ENCODE results near the gene LRMDA.
"Not testable (repeated sequence)": the region's sequence is repeated elsewhere in the genome, so short reads cannot be mapped to it uniquely, and the experiment has no call there.

LRMDA gene

DNA sequence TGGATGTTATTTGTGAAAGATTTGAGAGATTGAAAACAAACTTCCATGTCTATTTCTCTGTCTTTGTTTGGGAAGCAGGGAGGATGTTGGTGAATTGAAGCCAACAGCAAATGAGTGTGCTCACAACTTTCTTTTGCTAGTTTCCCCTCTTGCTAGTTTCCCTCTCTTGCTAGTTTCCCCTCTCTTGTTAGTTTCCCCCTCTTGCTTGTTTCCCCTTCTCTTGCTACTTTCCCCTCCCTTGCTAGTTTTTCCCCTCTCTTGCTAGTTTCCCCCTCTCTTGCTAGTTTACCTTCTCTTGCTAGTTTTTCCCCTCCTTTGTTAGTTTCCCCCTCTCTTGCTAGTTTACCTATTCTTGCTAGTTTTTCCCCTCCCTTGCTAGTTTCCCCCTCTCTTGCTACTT, 613.3 kb downstream of the LRMDA start:
- in situ Hi-C loops (cut with MboI; ENCODE audit: low sequenced_read_pairs), result loop anchor here (25.0 kb wide), 1 partner anchor 657 kb away; no protein-coding TSS in a partner anchor

DNA sequence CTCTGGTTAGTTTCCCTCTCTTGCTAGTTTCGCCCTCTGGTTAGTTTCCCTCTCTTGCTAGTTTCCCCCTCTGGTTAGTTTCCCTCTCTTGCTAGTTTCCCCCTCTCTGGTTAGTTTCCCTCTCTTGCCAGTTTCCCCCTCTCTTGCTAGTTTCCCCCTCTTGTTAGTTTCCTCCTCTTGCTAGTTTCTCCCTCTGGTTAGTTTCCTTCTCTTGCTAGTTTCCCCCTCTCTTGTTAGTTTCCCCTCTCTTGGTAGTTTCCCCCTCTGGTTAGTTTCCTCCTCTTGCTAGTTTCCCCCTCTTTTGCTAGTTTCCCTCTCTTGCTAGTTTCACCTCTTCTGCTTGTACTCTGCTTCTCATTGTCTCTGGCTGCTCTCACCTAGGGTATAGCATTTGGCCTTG, 613.8 kb downstream of the LRMDA start:
- in situ Hi-C loops (cut with MboI; ENCODE audit: low sequenced_read_pairs), result loop anchor here (25.0 kb wide), 1 partner anchor 658 kb away; no protein-coding TSS in a partner anchor

DNA sequence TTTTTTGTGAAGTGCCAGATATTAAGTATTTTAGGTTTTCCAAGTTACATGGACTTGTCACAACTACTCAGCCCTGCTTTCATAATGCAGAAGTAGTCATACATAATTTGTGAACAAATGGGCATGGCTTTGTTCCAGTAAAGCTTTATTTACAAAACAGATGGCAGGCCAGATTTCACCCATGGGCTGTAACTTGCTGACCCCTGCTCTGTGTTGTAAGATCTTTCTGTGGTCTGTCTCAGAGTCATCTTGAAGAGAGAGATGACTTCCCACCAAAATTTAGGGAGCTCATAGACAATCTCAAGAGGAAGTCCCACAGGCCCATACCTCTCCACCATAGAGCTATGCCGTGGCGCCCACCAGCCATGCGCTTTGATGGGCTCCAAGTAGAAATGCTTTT, 616.1 kb downstream of the LRMDA start:
- in situ Hi-C loops (cut with MboI; ENCODE audit: low sequenced_read_pairs), result loop anchor here (25.0 kb wide), 1 partner anchor 660 kb away; no protein-coding TSS in a partner anchor

DNA sequence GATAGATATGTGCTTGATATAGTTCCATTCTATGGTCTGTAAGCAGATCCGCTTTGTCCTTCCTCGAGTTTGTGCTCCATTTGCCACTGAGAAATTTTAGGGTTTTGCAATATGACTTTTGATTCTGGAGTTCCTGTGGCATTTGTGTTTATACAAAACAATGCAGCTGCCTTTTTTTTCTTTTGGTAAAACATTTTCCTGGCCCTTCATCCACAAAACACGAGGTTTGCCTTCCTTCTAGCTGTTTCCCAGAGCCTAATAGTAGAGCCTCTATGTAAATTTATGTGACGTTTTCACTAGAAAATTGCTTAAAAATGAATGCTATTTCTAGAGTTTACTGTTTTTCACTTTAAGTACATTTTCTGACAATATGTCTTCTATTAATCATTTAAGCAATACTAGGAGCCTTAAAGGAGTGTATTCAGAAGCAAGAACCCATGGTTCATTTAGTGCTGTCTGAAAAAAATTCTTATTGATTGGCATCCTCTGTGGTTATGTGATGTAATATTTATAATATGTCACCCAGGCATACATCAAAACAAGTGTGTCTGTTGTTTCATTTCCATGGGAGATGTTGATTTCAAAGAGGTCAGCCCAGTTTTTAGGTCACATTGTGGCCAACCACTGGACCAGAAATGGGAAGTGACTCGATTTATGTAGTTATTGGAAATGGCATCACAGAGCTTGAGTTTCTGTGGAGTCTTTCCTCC, 618.3 kb downstream of the LRMDA start:
- in situ Hi-C loops (cut with MboI; ENCODE audit: low sequenced_read_pairs), result loop anchor here (25.0 kb wide), 1 partner anchor 662 kb away; no protein-coding TSS in a partner anchor

DNA sequence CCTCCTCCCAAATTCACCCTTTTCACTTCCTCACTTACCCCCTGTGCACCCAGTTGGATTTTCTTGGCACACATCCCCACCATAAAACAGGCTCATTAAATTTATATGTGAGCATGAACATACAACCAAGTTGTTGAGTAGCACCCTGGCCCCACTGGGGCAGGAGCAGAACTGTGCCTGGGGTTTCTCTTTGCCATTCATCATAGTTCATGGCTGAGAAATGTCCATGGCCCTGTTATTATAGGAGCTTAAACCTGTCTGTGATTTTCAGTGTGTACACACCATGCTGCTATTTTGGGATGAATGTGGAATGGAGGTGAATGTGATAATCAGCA, 618.8 kb downstream of the LRMDA start:
- in situ Hi-C loops (cut with MboI; ENCODE audit: low sequenced_read_pairs), result no loop called here

DNA sequence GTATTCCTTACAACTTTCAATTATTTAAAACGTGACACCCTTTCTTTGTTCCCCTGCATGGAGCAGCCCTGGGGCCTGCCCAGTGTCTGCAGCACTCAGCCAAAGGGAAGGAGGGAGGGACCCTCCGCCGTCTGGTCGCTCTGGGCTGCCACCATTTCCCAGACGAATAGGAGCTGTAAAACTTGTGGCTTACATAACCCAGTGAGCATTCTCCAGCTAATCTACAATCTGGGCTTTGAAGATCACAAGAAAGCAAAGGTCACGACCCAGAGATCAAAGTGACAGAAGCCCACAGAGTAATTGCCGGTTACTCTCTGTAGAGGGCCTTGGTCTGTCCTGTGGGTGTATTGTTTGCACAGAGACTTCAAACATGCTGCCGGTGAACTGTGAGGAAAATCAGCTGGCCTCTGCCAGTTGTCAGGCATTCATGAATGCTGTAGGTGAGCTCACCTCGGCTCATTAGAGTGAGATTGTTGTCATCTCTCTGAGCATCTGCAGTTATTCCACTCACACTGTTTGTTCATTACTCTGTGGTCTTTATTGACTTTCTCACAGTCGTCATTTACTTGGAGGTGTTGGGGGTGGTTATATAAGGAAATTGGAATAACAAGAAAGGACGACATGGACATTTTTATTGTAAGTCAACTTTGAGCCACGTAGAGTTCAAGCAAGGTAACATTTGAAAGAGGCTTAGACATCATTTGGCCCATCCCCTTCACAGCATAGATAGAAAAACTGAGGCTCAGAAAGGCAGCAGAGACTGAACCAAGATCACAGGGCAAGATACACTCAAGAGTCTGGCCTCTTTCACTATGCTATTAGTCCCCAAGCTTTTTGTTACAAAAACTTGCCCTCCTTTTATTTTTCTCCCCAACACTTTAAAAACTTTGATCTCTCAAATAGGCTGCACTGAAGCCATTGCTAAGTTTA, 619.8 kb downstream of the LRMDA start:
- in situ Hi-C loops (cut with MboI; ENCODE audit: low sequenced_read_pairs), result no loop called here

DNA sequence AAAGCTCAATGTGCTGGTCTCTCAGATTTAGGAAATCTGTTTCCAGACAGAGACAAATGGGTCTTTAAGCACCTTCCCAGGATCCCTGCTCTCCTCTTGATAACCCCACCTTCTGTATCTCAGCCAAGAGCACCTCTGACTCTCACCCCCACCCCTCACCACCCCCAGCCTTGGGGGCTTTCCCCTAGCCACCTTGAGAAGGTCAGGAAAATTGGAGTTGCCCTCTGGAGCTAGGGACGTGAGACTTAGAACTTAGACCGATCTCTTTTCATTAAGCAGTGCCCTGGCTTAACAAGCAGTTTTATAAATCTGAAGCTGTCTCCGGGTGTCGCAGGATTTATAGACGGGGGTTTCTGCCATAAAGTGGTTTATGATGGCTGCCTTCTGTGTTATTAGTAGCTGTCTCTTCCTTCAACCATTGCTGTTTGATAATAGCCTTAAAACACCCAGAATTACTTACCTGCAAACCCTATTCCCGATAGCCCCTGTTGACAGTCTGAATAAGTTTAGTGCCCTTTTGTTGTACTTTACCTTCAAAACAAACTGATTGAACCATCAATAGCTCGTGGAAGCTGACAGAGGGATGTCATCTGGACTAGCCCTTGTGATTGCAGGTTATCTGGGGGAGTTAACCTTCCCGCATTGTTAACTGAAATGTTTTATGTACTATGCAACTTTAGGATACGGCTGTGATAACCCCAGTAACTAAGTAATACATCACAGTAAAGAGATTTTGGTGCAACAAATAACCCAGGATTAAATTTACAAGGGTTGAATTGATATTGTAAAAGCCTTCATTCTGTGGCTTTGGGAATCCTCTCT, 621.5 kb downstream of the LRMDA start:
- in situ Hi-C loops (cut with MboI; ENCODE audit: low sequenced_read_pairs), result no loop called here

DNA sequence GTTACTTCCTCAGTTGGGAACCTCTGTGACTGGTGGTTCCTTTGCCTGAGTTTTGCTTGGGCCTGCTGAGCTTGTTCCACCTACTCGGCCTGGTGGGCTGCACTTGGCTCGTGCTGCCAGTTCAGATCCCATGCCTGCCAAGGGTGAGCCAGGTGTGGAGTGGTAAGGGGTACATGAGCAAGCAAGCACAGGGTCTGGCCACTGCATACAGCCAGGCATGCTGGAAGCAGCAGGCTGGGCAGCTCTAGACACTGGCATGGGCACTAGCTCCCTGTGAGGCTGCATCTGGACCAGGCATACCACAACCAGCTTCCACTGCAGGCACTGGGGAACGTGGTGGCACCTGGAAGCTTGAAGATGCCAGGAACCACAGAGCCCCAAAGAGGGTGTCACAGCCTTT, 624.0 kb downstream of the LRMDA start:
- in situ Hi-C loops (cut with MboI; ENCODE audit: low sequenced_read_pairs), result no loop called here

DNA sequence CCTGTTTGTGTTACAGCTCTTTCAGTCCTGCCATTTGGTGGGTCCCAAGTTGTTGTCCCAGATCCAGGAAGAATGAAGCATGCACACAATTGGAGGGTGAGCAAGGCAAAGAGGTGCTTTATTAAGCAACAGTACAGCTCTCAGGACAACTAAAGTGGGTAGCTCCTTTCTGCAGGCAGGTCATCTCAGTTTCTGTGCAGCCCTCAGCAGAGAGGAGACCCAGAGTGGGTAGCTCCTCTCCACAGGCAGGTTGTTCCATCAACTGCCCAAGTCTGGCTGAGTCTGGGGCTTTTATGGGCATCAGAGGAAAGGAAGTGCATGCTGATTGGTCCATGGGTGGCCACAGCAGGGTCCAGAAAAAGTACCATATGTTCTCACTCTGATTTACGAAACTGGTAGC, 624.5 kb downstream of the LRMDA start:
- in situ Hi-C loops (cut with MboI; ENCODE audit: low sequenced_read_pairs), result no loop called here

DNA sequence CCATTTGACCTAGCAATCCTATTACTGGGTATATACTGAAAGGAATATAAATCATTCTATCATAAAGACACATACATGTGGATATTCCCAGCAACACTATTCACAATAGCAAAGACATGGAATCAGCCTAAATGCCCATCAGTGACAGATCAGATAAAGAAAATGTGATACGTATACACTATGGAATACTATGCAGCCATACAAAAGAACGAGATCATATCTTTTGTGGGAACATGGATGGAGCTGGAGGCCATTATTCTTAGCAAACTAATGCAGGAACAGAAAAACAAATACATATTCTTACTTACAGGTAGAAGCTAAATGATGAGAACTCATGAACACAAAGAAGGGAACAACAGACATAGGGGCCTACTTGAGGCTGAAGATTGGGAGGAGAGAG, 629.6 kb downstream of the LRMDA start:
- in situ Hi-C loops (cut with MboI; ENCODE audit: low sequenced_read_pairs), result not testable (repeated sequence)

DNA sequence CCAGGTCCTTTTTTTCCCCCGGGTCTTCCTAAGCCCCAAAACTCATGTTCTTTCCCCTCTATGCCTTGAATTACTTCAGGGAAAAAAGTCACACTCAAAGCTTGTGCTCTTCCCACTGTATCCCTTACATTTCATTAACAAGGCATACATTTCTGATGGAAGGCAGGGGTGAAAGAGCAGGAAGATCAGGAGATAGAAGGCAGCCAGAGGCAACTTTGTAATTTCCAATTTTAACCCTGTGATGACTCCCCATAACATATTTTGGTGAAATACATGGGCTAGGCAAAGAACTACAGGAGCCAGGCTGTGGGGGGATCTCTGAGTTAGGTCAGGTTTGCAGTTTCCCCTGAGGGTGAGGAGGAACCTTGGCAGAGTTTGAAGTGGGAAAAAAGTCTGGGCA, 635.0 kb downstream of the LRMDA start:
- in situ Hi-C loops (cut with MboI; ENCODE audit: low sequenced_read_pairs), result no loop called here

DNA sequence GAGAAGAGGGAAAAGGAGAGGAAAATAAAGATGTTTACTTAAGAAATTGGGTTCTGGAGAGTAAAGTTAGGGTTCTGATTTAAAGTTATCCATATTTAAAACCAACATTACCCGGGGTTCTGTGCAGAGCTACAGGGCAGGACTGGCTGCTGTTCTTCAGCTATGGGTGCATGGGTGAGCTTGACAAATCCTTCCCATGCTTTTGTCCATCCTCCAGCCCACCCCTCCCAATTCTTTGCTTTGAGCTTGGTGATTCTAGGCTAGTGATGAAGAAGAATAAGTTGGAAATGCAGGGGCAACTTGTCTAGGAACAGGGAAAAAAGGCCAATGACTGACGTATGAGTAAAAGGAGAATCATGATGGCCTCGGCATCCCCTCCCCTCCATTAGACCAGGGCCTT, 636.0 kb downstream of the LRMDA start:
- in situ Hi-C loops (cut with MboI; ENCODE audit: low sequenced_read_pairs), result no loop called here

DNA sequence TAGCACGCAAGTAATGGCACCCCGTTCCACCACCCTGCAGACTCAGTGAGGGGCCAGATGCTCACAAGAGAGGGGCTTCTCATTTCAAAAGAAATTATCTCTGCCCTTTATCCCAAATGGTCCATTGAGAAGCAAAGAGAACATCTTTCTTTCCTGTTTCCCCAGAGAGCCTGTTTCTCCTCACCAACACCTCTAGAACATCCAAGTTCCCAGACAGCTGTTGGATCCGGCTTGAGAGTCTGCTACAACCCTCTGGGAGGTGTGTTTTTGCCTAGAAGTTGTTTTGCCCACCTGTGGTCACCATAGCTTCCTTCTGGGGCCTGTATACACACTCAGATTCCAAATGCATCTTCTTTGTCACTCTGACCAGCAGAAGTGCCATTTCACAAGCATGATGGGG, 637.4 kb downstream of the LRMDA start:
- in situ Hi-C loops (cut with MboI; ENCODE audit: low sequenced_read_pairs), result no loop called here

DNA sequence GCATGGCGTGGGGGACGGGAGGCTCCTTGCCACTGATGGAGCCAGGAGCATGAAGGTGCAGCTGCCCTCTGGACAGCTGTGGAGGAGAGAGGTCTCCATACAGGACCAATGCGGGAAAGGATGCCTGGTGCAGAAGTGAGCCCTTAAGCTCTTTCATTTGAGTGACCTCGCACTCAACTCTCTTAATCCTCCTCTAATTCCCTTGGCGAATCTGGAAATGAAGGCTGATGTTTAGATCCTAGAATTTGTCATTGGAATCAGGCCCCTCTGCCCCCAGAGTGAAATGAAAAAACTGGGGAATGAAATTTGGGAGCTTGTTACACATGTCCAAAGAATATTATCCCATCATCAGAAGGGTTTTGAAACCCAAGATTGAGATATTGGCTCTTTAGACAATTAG, 639.5 kb downstream of the LRMDA start:
- in situ Hi-C loops (cut with MboI; ENCODE audit: low sequenced_read_pairs), result no loop called here

DNA sequence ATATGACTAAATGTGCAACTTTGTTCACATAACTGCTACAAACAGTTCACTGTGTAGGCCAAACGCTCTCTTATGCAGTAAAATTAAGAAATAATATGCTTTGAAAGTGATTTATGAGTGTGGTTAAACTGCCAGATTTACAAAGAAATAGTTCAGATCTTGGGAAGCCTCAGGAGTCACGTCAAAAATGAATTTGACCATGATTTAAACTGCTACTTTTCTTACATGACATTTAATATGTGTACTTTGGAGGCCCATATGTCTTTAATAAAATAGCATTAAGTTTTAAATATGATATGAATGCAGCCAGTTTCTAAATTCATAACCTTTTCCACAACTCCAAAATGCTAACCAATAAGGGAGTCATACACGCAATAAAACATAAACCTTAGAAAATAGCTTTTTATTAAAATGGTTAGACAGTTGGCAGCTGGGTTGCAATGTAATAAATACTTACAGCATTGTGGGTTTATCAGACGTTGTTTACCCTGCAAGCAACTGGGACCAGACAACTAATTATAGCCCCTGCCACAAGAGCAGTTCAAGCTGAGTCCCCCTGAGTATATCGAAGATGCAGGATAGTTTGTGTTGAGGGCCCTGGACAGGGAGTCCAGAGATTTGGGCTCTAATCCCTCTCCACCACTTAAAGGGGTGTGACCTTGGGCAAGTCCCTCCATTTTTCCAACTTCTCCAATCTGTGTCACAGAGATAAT, 640.4 kb downstream of the LRMDA start:
- in situ Hi-C loops (cut with MboI; ENCODE audit: low sequenced_read_pairs), result no loop called here

DNA sequence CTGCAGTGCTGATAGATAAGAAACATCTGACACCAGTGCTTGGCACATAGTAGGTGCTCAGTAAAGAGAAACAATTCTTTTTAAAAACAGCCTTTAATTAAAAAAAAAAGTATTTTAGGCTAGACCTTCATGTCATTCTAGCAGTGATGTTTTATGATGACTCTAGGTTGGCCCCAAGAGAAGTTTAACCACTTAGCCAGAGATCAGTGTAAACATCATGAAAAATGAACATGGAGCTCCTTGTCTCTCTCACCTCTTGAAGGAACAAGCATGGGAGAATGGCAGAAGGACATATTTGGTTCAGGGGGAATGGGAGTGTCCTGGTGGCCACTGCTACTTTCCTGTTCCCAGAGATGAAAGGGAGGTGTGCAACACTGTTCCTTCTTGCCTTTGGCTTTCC, 641.0 kb downstream of the LRMDA start:
- in situ Hi-C loops (cut with MboI; ENCODE audit: low sequenced_read_pairs), result no loop called here

DNA sequence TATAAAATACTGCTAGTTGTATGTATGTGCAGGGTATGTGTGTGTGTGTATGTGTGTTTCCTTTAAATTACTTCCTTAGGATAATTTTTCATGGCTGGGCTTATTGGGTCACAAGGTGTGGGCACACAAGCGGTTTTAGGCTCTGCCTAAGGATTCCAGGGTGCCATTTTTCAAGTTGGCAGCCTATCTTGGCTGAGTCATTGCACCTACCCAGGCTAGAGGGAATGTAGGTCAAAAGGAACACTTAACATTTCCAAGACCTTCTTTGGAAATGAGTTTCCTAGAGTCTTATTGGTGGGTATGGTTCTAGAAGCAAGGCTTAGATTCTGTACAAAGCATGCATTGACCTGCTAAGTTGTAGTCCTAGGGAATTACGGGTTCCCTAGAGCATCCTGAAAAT, 642.1 kb downstream of the LRMDA start:
- in situ Hi-C loops (cut with MboI; ENCODE audit: low sequenced_read_pairs), result no loop called here

DNA sequence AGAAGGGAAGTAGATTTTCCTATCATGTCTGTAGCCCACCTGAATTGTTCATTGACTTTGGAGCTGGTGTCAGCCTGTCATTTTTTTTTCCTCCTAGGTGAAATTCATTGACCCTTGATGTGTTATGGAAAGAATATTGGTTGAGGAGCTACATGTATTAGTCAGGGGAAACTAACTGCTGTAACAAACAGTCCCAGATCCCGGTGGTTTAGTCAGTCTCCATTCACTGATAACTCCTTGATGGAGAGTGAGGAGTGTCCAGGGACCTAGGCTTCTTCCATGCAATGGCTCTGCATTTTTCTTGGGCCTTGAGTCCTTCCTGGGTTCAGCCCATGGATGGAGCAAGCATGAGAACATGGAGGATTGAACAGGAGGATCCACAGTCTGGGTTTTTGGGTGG, 643.2 kb downstream of the LRMDA start:
- in situ Hi-C loops (cut with MboI; ENCODE audit: low sequenced_read_pairs), result no loop called here

DNA sequence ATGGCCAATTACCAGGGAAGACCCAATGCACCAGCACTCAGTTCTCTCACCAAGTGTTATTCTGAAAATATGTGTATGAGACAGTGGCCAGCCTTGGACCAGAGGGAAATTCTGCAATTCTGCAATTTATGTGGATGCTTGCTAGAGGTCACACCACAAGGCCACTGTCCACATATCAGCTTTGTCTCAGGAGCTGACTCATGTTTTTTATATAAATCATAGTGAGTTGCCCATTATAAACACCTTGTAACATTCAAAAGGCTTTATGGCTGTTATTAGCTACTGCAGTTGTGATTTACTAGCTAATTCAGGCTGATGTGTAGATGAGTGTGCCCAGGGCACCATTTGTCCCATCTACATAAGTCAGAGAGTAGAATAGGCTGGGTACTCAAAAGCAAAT, 649.0 kb downstream of the LRMDA start:
- in situ Hi-C loops (cut with MboI; ENCODE audit: low sequenced_read_pairs), result no loop called here

DNA sequence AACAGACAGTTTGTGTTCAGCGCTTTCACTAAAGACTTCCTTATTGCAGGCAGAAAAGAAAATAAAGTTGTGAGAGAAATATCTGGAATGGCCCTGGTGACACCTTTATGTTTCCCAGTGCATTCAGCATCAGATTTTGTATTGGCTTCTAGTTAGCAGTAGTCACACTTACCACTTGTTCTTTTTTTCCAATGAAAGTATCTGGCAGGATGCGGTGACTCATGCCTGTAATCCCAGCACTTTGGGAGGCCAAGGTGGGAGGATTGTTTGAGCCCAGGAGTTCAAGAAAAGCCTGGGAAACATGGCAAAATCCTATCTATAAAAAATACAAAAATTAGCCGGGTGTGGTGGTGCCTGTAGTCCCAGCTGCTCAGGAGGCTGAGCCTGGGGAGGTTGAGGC, 649.6 kb downstream of the LRMDA start:
- in situ Hi-C loops (cut with MboI; ENCODE audit: low sequenced_read_pairs), result no loop called here

DNA sequence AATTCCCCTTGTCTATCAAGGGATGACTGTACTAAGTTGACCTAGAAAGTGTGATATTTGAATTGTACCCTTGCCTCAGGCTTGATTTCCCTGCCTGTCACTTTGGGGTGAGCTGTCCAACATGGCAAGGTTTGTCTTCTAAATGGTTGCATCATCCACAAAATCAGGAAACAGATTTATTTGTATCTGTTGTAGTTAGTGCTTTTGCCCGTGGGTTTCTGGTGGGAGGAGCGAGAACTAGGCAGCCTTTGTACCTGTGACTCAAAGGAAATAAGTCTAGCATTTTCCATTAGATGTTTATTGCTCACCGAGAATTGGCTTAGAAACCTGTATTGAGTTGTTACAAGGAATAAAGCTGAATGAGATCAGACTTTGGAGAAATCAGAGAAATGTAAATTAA, 650.8 kb downstream of the LRMDA start:
- in situ Hi-C loops (cut with MboI; ENCODE audit: low sequenced_read_pairs), result no loop called here

All from HL-60/S4 treated with retinoic acid at 250 ng/mL for 4 days and 3 days (cell line).